Dermis blood vessel endothelial cell (primary cell): ENCODE data around the gene FMNL1. TPM values are rescaled to one million over a fixed set of nuclear protein-coding genes. Genes with fewer than 3 reads are reported as not detected.

Experiments used
- DNase-seq: peaks from one replicate; pipeline ENCODE4 v3.0.0; 2010
- total RNA-seq: library from RNA; depleted of rRNA; stranded (reverse); fragments of >200 nt; gene quantifications from 2 replicates; pipeline ENCODE4 v1.2.3, GENCODE V29; 2014

The FMNL1 gene
- total RNA-seq, 1 donor from 2014 or later, result 1.0 TPM

- DNase-seq, result peak; percentile 61
These were observed 40.2 kb downstream of the FMNL1 start, which contains the start of gene SPATA32 for GRCh38 chr17:45261577-45262515. Gene SPATA32, minus strand, starts transcription at chr17:45262094. Its CDS starts 78 bp downstream, at chr17:45262016.

GRCh38 chr17:45262516-45263476 is 41.1 kb downstream of the FMNL1 start:
- no peak for DNase-seq

GRCh38 chr17:45263477-45263860 is 41.8 kb downstream of the FMNL1 start:
- DNase-seq, result no peak

GRCh38 chr17:45264430-45264829 is 42.7 kb downstream of the FMNL1 start:
- DNase-seq, result no peak

GRCh38 chr17:45264988-45265387 is 43.3 kb downstream of the FMNL1 start:
- DNase-seq, result no peak

GRCh38 chr17:45265821-45266220 is 44.1 kb downstream of the FMNL1 start:
- peak; percentile 28 for DNase-seq

- no peak for DNase-seq
These were observed 44.8 kb downstream of the FMNL1 start for GRCh38 chr17:45266372-45266926.

GRCh38 chr17:45267436-45268055 is 45.9 kb downstream of the FMNL1 start:
- DNase-seq, result no peak

- no peak for DNase-seq
These were observed 48.2 kb downstream of the FMNL1 start for GRCh38 chr17:45269912-45270311.

GRCh38 chr17:45270828-45271418 is 49.2 kb downstream of the FMNL1 start:
- DNase-seq, result peak; percentile 39

GRCh38 chr17:45271603-45272002 is 49.9 kb downstream of the FMNL1 start:
- no peak for DNase-seq

GRCh38 chr17:45273551-45273957 is 51.9 kb downstream of the FMNL1 start:
- peak; percentile 73 for DNase-seq

GRCh38 chr17:45274033-45274432 is 52.3 kb downstream of the FMNL1 start:
- DNase-seq, result no peak

GRCh38 chr17:45276031-45276430 is 54.3 kb downstream of the FMNL1 start:
- DNase-seq, result no peak

- peak; percentile 98 for DNase-seq
These were observed 55.6 kb downstream of the FMNL1 start for GRCh38 chr17:45277216-45277849.

- peak; percentile 67 for DNase-seq
These were observed 56.3 kb downstream of the FMNL1 start for GRCh38 chr17:45277992-45278391.

GRCh38 chr17:45279898-45280297 is 58.2 kb downstream of the FMNL1 start:
- DNase-seq, result no peak

- DNase-seq, result no peak
These were observed 61.3 kb downstream of the FMNL1 start for GRCh38 chr17:45282683-45283644.

- DNase-seq, result no peak
These were observed 62.0 kb downstream of the FMNL1 start for GRCh38 chr17:45283711-45284110.
